ENCODE measurements around the gene COPS4. TPM values are rescaled to one million over a fixed set of nuclear protein-coding genes. Genes with fewer than 3 reads are reported as not detected.
A peak's percentile ranks its signal among the peaks of the same experiment; 100 is the strongest.
"Not testable (repeated sequence)": the region's sequence is repeated elsewhere in the genome, so short reads cannot be mapped to it uniquely, and the experiment has no call there.

The COPS4 gene
- total RNA-seq, 1 experiment from 2014 or later, result 94.3 TPM

DNA sequence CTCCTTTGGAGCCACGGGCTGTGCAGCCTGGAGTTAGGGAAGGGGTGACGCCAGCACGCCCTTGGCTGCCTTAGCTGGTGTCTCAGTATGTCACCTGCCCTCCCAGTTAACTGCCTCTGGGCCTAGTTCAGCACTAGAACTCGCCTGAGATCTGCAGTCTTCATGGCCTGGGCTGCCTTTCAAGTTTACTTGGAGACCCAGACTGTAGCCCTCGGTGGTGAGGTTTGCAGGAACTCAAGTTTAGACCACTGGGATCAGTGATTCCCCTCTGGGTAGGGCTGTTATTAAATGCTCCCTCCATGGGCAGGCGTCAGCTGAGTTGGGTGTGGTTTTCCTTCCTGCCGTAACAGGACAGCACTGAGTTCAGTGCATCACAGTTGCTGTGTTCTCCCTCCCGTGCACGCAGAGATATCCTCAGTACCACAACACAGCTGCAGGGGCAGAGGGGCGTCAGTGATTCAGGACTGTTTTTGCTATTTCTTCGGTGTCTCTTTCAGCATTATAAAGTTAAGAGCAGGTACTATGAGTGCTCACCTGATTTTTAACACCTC, 49.0 kb downstream of the COPS4 start:
- DNase-seq (ENCODE audit: low spot score), result no peak

DNA sequence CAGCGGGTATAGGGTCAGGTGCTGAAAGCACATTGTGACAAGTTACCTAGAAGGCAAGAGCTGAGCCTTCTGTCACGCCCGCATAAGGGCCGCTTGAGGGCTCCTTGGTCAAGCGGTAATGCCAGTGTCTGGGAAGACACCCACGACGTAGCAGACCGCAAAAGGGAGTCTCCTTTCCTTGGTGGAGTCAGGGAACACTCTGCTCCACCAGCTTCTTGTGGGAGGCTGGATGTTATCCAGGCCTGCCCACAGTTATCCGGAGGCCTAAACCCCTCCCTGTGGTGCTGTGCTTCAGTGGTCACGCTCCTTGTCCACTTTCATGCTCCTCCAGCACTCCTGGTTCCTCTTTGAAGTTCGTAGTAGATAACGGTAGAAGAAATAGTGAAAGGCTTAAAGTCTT, 50.0 kb downstream of the COPS4 start:
- not testable (repeated sequence) for DNase-seq (ENCODE audit: low spot score)

GRCh38 chr4:83089410-83090157, 54.6 kb downstream of the COPS4 start:
- no peak for DNase-seq (ENCODE audit: low spot score)

DNA sequence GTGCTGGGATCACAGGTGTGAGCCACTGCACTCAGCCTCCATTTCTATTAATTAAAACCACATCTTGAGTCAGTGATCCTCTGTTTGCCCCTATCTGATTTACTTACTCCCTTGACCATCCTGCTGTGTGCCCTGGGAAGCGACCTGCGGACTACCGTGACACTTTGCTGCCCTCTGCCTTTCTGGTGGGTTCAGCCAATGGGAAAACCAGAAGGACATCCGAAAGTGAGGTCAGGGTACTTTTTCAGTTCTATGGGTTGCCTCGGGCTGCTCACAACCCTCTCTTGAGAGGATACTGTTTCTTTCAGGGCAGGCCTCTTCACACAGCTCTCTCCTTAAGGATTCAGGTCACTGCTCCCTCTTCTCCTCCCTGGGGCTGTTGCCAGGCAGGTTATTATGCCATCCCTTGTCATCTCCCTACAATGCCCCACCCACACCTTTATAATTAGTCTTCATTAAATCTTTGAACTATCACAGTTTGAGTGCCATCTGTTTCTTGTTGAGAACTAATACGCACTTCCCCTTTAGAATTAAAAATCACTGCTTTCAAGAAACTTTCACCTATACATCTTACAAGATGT, 58.2 kb downstream of the COPS4 start:
- DNase-seq (ENCODE audit: low spot score), result no peak

DNA sequence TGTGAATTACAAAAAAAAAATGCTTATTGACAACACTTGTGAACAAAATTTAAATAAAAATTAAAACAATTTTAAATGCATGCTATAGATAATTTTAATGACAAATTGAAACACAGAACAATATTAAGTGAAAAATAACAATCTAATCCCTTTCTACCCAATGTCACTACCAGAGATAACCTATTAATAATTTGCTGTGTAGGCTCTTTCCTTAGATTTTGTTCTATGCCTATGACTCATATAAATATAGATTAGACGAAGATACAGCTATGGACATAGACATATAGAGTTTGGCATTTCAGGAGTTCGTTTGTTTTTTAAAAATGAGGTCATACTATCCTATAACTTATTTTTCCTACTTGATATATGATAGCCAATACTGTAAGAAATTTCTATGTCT, 61.4 kb downstream of the COPS4 start:
- DNase-seq (ENCODE audit: low spot score), result no peak

DNA sequence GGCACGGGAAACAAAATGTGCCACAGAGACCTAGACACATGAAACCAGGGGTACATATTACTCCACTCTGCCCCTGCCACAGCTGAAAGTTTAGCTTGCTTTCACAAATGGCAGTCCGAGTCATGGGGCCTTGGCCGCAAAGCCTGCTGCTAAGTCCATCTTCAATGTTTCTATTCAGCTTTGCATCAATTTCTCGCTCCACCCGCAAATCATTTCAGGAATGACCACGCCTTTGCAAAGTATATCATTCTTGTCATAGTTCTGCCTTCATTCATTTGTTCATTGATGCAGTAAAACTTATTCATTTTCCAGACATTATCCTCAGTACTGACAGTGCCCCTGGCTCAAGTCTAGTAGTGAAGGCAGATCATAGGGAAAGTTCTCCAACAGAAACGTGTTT, 70.0 kb downstream of the COPS4 start:
- no peak for DNase-seq (ENCODE audit: low spot score)

DNA sequence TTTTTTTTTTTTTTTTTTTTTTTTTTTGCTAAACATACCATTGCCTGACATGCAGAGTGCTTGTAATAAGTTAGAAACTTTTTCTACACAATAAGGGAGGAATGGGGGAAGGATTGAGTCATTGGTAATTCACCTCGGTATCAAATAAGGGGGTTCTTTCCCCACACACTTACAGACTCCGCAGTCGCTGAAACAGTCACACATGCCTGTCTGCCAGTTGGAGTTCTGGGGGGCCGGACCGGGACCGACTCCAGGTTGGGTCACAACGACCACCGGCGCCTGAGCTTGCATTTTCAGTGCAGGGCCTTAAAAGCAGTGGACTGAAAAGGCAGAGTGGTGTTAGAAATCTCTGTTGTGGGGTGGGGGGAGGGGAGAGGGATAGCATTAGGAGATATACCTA, 72.6 kb downstream of the COPS4 start:
- DNase-seq (ENCODE audit: low spot score), result no peak

DNA sequence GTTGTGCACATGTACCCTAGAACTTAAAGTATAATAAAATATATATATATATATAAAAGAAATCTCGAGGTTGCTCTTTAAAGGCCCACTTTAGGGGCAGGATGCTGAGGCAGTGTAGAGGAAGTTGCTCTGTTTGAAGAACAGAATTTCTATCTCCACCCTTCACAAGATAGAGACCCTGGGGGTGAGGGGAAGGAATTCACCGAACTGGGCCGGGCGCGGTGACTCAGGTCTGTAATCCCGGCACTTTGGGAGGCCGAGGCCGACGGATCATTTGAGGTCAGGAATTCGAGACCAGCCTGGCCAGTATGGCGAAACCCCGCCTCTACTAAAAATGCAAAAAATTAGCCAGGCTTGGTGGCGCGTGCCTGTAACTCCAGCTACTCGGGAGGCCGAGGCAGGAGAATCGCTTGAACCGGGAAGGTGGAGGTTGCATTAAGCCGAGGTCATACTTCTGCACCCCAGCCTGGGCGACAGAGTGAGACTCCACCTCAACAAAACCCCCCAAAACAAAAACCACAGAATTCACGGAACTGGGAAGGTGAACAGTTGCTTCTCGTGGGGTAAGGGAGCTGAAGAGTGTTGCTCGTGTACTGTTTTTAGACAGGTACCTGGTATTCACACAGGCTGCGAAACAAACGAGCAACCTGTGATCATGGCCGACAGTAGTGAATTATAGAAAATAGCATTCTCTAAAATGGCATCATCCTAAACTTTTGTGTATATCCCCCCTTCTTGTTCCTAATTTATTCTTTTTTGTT, 73.3 kb downstream of the COPS4 start:
- DNase-seq (ENCODE audit: low spot score), result no peak

- DNase-seq (ENCODE audit: low spot score), result no peak
Observed at GRCh38 chr4:83109480-83110222, 74.7 kb downstream of the COPS4 start.

DNA sequence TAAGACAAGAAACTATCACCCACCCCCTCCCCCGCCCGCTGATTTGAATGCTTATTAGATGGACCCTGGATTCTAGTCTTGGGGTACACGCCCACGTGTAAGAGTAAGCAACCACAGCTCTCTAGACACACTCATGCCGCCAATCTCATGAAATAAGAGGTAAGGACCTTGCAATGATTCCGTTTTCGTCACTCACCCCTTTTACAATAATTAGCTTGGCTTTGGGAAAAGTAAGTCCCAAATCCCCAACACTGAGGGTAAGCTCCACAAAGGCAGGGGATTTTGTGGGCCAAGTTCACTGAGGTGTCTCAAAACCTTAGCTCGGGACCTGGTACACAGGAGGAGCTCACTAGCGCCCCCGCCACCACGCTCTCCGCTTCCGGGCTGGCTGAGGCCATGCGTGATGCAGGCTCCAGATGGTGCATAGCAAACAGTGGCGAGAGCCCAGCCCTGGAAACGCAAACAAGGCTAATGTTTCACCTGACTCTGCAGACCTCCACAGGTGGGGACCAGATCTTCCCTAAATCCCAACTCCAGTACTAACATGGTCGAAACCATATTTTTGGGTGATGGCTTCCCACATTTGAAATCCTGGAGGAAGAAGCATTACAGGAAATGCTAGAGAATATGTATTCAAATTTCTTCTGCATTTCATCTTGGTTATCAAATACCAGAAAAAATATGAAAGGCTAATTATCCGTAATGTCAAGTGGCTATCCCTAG, 75.4 kb downstream of the COPS4 start:
- peak; percentile 74 for DNase-seq (ENCODE audit: low spot score)

- DNase-seq (ENCODE audit: low spot score), result no peak
Observed at GRCh38 chr4:83110970-83111750, 76.2 kb downstream of the COPS4 start.

DNA sequence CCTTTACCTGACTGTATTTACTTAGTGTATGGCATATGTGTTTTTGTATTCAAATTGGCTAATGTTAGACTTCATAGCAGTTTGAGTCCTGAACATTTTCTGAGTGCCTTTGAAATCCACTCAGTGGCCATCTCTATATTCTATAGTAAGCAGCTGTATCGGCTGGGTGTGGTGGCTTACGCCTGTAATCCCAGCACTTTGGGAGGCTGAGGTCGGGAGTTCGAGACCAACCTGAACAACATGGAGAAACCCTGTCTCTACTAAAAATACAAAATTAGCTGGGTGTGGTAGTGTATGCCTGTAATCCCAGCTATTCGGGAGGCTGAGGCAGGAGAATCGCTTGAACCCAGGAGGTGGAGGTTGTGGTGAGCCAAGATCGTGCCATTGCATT, 76.8 kb downstream of the COPS4 start:
- not testable (repeated sequence) for DNase-seq (ENCODE audit: low spot score)

DNA sequence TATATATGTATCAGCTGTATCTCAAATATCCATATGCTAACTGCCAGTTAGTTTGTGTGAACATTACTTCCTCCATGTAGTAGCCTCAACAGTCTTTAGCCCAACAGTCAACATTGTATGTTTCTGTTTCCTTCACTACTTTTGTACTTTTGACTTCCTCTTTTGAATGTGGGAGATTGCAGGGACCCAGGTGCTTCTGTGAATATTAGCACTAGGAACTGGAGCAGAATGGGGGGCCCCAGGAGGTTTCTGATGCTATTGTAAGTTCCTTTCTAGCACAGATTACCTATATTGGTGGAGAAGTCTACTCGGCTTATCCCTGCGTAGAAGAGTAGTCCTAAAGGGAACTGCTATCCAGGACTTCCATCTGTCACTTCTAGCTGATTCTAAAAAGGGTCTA, 77.2 kb downstream of the COPS4 start:
- no peak for DNase-seq (ENCODE audit: low spot score)

DNA sequence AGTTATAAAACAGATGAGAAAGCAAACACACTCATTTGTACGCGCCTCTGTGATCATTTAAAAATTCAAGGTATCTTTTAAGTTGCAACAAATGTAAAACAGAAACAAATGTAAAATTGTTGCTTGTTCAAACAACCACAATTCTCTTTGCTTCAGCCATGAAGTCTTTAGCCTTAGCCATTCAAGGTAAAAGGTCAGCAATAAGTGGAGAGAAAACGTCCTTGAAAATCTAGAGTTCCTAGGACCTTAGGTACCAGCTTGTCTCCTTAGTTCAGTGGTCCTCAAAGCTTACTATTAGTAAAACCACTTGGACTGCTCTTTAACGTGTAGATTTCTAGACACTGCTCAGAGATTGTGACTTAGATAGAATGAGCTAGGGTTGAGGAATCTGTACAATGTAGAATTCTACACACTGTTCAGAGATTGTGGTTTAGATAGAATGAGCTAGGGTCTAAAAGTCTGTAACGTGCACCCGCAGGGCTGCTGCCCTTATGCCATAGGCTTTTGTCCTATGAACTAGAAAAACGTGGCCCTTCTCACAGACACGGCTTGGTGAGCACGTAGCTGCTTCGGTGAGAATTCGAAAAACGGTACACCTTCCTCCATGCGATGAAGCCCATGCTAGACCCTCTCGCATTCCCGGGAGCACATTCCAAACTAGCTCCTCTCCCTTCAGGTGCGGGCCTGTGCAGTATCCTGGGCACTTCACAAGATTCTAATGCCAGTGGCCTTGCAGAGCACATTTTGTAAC, 77.9 kb downstream of the COPS4 start:
- no peak for DNase-seq (ENCODE audit: low spot score)

GRCh38 chr4:83113429-83113786, 78.4 kb downstream of the COPS4 start:
- DNase-seq (ENCODE audit: low spot score), result no peak

DNA sequence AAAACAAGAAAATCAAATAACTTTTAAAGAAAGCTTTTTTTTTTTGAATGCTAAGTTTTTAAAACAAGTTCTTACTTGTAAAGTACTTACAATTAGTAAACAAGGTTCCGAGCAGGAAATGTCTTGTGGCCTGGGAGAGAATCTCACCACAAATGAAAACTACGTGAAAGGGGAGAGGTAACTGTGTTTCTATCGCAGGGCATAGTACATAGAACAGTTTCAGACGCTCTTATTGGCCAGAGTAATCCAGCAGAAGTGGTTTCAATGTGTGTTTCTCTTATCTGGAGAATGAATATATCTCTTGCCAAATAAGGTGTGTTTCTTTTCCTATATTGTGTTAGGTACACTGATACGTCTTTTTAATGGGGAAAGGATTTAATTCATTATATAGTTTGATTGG, 79.6 kb downstream of the COPS4 start, which contains the start of gene PLAC8:
PLAC8 (minus strand) TSS at position 154 of the 400 bp plus-strand sequence. CDS start 6,808 bp downstream, outside the sequence.
- DNase-seq (ENCODE audit: low spot score), result no peak

DNA sequence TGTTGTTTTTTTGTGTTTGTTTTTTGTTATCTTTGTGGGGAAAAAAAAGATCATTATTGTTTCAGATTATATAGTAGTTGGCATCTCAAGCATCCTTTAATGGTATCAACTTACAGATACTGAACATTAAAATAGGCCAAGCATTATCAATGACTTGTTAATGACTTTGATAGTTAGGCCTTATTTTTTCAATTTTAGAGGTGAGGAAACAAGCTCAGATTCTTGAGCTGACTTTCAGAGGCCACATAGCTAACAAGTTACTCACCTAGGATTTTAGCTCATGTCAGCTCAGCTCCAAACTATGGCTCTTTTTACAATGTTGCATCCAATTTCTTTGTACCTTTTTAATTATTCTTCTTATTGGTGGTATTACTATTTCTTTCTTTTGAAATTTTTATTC, 80.0 kb downstream of the COPS4 start:
- no peak for DNase-seq (ENCODE audit: low spot score)

DNA sequence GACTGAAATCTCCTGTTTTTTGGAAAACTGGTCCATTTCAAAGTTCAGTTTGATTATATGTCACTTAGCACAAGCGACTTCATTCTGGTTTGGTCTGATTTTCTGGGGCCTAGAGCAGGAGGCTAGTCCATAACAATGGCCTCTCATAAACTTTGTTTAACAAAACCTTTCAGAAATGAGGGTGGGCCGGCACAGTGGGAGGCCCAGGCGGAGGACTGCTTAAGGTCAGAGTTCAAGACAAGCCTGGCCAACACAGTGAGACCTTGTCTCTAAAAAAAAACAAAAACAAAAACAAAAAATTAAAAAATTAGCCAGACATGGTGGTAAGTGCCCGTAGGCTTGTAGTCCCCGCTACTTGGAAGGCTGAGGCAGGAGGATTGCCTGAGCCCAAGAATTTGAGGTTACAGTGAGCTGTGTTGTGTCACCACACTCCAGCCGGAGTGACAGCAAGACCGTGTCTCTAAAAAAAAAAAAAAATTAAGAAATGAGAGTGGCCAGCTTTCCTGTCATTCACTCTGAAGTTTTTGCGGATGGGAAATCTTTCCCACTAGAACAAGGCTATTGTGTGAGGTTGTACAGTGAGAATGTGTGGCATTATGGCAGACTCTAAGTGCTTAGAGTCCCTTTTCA, 80.8 kb downstream of the COPS4 start:
- DNase-seq (ENCODE audit: low spot score), result no peak

DNA sequence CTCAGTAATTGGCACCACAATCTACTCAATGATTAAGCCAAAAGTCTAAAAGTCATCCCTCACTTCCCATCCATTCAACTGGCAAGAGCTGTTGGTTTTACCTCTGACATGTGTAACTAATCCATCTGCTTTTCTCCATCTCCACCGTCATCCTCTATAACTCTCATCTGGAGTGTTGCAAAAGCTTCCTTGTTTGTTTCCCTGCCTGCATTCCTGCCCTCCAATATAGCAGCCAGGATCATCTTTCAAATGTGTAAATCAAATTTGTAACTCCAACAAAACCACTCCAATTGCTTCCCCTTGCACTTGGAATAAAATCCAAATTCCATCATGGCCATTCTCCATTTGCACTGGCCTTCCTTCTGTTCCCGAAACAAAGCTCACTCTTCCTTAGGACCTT, 83.9 kb downstream of the COPS4 start:
- no peak for DNase-seq (ENCODE audit: low spot score)

Data from A172 (cell line).